Measurements from ENCODE around the gene DKK2. TPM values are rescaled to one million over a fixed set of nuclear protein-coding genes. Genes with fewer than 3 reads are reported as not detected.

The DKK2 gene
- total and polyA plus RNA-seq, 2 of the 13 experiments (the other 11 are each of a cell fraction or from before 2014, with no cell fraction given): not detected

- TF ChIP-seq, protein P1, sequence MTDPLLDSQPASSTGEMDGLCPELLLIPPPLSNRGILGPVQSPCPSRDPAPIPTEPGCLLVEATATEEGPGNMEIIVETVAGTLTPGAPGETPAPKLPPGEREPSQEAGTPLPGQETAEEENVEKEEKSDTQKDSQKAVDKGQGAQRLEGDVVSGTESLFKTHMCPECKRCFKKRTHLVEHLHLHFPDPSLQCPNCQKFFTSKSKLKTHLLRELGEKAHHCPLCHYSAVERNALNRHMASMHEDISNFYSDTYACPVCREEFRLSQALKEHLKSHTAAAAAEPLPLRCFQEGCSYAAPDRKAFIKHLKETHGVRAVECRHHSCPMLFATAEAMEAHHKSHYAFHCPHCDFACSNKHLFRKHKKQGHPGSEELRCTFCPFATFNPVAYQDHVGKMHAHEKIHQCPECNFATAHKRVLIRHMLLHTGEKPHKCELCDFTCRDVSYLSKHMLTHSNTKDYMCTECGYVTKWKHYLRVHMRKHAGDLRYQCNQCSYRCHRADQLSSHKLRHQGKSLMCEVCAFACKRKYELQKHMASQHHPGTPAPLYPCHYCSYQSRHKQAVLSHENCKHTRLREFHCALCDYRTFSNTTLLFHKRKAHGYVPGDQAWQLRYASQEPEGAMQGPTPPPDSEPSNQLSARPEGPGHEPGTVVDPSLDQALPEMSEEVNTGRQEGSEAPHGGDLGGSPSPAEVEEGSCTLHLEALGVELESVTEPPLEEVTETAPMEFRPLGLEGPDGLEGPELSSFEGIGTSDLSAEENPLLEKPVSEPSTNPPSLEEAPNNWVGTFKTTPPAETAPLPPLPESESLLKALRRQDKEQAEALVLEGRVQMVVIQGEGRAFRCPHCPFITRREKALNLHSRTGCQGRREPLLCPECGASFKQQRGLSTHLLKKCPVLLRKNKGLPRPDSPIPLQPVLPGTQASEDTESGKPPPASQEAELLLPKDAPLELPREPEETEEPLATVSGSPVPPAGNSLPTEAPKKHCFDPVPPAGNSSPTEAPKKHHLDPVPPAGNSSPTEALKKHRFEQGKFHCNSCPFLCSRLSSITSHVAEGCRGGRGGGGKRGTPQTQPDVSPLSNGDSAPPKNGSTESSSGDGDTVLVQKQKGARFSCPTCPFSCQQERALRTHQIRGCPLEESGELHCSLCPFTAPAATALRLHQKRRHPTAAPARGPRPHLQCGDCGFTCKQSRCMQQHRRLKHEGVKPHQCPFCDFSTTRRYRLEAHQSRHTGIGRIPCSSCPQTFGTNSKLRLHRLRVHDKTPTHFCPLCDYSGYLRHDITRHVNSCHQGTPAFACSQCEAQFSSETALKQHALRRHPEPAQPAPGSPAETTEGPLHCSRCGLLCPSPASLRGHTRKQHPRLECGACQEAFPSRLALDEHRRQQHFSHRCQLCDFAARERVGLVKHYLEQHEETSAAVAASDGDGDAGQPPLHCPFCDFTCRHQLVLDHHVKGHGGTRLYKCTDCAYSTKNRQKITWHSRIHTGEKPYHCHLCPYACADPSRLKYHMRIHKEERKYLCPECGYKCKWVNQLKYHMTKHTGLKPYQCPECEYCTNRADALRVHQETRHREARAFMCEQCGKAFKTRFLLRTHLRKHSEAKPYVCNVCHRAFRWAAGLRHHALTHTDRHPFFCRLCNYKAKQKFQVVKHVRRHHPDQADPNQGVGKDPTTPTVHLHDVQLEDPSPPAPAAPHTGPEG (CRISPR knock-in tag; IDR thresholded peaks at IDR 0.05): no peak
- no peak for TF ChIP-seq NFIC (IDR thresholded peaks at IDR 0.05; ENCODE audit: low read length)
These were observed 32.0 kb upstream of the DKK2 start (continued) for GRCh38 chr4:107068116-107068515.

- no peaks in the 10 kb centered on the region for H3K79me2 ChIP-seq (ENCODE audit: insufficient read depth, low read length)
- H3K4me1 ChIP-seq (ENCODE audit: insufficient read depth, low read length): no peaks in the 10 kb centered on the region
- ATAC-seq (no peak), DNase-seq (ENCODE audit: low spot score) (no peak), FAIRE-seq (no peak)
- intact Hi-C loops (cut with micrococcal nuclease; ENCODE audit: unreplicated experiment) (no loop called here), in situ Hi-C loops (cut with HindIII; ENCODE audit: extremely low pct_ligation_motif_present, low pct_unique_long_range_greater_than_20kb) (no loop called here)
- H3K27ac ChIP-seq (ENCODE audit: extremely low read length, insufficient read depth, low read length): no peak overlapping the region
- ChIA-PET POLR2A (no interaction called here), CTCF (ENCODE audit: low intra/inter-chr PET ratio, low total read pairs) (no interaction called here)
- no peaks in the 10 kb centered on the region for H3K36me3 ChIP-seq (replicated peaks in 1 of 2; ENCODE audit: control insufficient read depth in 1 of 2, insufficient read depth in 2 of 2, low read length in 2 of 2)
- 0% methylated on average over 1 of the region's 1 CpG for WGBS (ENCODE audit: low lambda C conversion rate)
- H4K20me1 ChIP-seq (ENCODE audit: insufficient read depth, low read length): no peaks in the 10 kb centered on the region
- H2AFZ ChIP-seq (ENCODE audit: low read length): no peak overlapping the region
- no peak overlapping the region for H3K9ac ChIP-seq (ENCODE audit: insufficient read depth, low read depth, low read length)
- no peaks in the 10 kb centered on the region for H3K27me3 ChIP-seq (ENCODE audit: control insufficient read depth in 1 of 2, insufficient read depth in 2 of 2, low read length in 2 of 2)
- H3K4me2 ChIP-seq (ENCODE audit: low read depth, low read length): no peak overlapping the region
- BruUV-seq (replicated peaks): no TSS peak
- H3K9me3 ChIP-seq (ENCODE audit: low read length): no peaks in the 10 kb centered on the region
- no peak overlapping the region for H3K4me3 ChIP-seq (replicated peaks in 1 of 3; ENCODE audit: insufficient read depth in 1 of 3, low read depth in 2 of 3, low read length in 3 of 3)
- TF ChIP-seq ZNF547 (CRISPR knock-in tag; IDR thresholded peaks at IDR 0.05): no peak
- TF ChIP-seq ZNF44 (CRISPR knock-in tag; IDR thresholded peaks at IDR 0.05): no peak
- no peak for TF ChIP-seq GATA4 (IDR thresholded peaks at IDR 0.05; ENCODE audit: borderline replicate concordance, low read depth)
- TF ChIP-seq ZBTB1 (CRISPR knock-in tag; IDR thresholded peaks at IDR 0.05; ENCODE audit: borderline replicate concordance): no peak
- no peak for TF ChIP-seq ZNF614 (CRISPR knock-in tag; IDR thresholded peaks at IDR 0.05; ENCODE audit: borderline replicate concordance)
- no peak for TF ChIP-seq ZNF143 (CRISPR knock-in tag; IDR thresholded peaks at IDR 0.05)
- no peak for TF ChIP-seq JARID2 (CRISPR knock-in tag; IDR thresholded peaks at IDR 0.05; ENCODE audit: insufficient replicate concordance)
- no peak for TF ChIP-seq TBP (CRISPR knock-in tag; IDR thresholded peaks at IDR 0.05)
- no peak for TF ChIP-seq MTA3 (CRISPR knock-in tag; IDR thresholded peaks at IDR 0.05)
- TF ChIP-seq ZNF652 (CRISPR knock-in tag; IDR thresholded peaks at IDR 0.05; ENCODE audit: borderline replicate concordance, low read depth): no peak
- TF ChIP-seq, protein P2, sequence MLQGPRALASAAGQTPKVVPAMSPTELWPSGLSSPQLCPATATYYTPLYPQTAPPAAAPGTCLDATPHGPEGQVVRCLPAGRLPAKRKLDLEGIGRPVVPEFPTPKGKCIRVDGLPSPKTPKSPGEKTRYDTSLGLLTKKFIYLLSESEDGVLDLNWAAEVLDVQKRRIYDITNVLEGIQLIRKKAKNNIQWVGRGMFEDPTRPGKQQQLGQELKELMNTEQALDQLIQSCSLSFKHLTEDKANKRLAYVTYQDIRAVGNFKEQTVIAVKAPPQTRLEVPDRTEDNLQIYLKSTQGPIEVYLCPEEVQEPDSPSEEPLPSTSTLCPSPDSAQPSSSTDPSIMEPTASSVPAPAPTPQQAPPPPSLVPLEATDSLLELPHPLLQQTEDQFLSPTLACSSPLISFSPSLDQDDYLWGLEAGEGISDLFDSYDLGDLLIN (CRISPR knock-in tag; IDR thresholded peaks at IDR 0.05; ENCODE audit: borderline replicate concordance): no peak
- no peak for TF ChIP-seq ATRX (CRISPR knock-in tag; IDR thresholded peaks at IDR 0.05; ENCODE audit: borderline replicate concordance)
- TF ChIP-seq ZNF703 (CRISPR knock-in tag; IDR thresholded peaks at IDR 0.05; ENCODE audit: borderline replicate concordance): no peak
- no peak for TF ChIP-seq LBX2 (CRISPR knock-in tag; IDR thresholded peaks at IDR 0.05; ENCODE audit: borderline replicate concordance)
These were observed 30.5 kb upstream of the DKK2 start for GRCh38 chr4:107066621-107067020.
